ENCODE data around the gene MLH3. TPM values are rescaled to one million over a fixed set of nuclear protein-coding genes. Genes with fewer than 3 reads are reported as not detected.

MLH3 gene
- total and polyA plus RNA-seq, 2 of the 13 experiments (the other 11 are each of a cell fraction or from before 2014, with no cell fraction given): 14.4 to 24.8 TPM

DNA sequence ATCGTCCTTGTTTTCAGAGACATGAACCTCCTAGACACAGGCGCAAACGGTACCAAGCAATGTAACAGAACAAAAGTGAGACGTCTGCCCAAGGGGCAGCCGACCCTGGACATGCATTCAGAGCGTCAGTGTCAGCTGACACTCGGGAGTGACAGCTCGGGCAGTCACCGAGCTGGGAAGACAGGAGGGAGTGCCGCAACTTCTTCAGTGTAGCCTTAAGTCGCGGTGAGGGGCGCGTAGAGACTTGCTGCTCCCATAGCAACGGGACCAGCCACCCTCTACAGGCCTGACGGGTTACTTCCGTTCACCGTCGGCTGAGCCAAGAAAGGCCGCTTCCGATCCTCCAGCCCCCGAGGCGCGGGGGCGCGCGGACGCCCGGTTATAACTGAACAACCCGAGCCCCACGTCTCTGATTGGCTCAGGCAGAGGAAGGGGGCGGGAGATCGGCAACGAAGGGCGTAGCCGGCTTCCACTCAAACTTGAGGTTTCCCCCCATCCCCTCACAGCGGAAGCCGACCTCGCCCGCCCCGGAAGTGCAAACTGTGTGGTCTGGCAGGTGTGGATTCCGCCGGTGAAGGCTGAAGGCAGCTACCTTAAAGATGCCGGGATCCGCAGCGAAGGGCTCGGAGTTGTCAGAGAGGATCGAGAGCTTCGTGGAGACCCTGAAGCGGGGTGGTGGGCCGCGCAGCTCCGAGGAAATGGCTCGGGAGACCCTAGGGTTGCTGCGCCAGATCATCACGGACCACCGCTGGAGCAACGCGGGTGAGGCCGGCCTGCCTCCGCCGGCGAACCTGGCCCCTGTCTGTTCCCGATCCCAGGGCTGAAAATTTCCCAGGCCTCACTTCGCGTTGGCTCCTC is 48.6 kb downstream of the MLH3 start, which contains the start of gene EIF2B2 (continued):
- TF ChIP-seq, protein P1, sequence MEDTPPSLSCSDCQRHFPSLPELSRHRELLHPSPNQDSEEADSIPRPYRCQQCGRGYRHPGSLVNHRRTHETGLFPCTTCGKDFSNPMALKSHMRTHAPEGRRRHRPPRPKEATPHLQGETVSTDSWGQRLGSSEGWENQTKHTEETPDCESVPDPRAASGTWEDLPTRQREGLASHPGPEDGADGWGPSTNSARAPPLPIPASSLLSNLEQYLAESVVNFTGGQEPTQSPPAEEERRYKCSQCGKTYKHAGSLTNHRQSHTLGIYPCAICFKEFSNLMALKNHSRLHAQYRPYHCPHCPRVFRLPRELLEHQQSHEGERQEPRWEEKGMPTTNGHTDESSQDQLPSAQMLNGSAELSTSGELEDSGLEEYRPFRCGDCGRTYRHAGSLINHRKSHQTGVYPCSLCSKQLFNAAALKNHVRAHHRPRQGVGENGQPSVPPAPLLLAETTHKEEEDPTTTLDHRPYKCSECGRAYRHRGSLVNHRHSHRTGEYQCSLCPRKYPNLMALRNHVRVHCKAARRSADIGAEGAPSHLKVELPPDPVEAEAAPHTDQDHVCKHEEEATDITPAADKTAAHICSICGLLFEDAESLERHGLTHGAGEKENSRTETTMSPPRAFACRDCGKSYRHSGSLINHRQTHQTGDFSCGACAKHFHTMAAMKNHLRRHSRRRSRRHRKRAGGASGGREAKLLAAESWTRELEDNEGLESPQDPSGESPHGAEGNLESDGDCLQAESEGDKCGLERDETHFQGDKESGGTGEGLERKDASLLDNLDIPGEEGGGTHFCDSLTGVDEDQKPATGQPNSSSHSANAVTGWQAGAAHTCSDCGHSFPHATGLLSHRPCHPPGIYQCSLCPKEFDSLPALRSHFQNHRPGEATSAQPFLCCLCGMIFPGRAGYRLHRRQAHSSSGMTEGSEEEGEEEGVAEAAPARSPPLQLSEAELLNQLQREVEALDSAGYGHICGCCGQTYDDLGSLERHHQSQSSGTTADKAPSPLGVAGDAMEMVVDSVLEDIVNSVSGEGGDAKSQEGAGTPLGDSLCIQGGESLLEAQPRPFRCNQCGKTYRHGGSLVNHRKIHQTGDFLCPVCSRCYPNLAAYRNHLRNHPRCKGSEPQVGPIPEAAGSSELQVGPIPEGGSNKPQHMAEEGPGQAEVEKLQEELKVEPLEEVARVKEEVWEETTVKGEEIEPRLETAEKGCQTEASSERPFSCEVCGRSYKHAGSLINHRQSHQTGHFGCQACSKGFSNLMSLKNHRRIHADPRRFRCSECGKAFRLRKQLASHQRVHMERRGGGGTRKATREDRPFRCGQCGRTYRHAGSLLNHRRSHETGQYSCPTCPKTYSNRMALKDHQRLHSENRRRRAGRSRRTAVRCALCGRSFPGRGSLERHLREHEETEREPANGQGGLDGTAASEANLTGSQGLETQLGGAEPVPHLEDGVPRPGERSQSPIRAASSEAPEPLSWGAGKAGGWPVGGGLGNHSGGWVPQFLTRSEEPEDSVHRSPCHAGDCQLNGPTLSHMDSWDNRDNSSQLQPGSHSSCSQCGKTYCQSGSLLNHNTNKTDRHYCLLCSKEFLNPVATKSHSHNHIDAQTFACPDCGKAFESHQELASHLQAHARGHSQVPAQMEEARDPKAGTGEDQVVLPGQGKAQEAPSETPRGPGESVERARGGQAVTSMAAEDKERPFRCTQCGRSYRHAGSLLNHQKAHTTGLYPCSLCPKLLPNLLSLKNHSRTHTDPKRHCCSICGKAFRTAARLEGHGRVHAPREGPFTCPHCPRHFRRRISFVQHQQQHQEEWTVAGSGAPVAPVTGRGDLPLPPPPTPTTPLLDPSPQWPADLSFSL (CRISPR knock-in tag; IDR thresholded peaks at IDR 0.05): no peak
- TF ChIP-seq FOSL2 (CRISPR knock-in tag; IDR thresholded peaks at IDR 0.05) (peak; percentile 3; the same call in 1 of the 2 replicates), FOSL1 (CRISPR knock-in tag; IDR thresholded peaks at IDR 0.05; ENCODE audit: borderline replicate concordance) (no peak), ARID2 (CRISPR knock-in tag; IDR thresholded peaks at IDR 0.05; ENCODE audit: borderline replicate concordance) (0 out of 2 replicates have a peak, but pooled peaks have one; percentile 56), ZNF34 (CRISPR knock-in tag; IDR thresholded peaks at IDR 0.05; ENCODE audit: borderline replicate concordance) (no peak), SOX6 (IDR thresholded peaks at IDR 0.05) (no peak), SOX6 (CRISPR knock-in tag; IDR thresholded peaks at IDR 0.05) (peak; percentile 34), GTF2F1 (IDR thresholded peaks at IDR 0.05; ENCODE audit: low read length) (no peak), ZNF768 (CRISPR knock-in tag; IDR thresholded peaks at IDR 0.05) (peak; percentile 36; the same call in 1 of the 2 replicates), CBX5 (CRISPR knock-in tag; IDR thresholded peaks at IDR 0.05; ENCODE audit: borderline replicate concordance) (peak; percentile 6; the same call in 1 of the 2 replicates), HOXA9 (CRISPR knock-in tag; IDR thresholded peaks at IDR 0.05; ENCODE audit: borderline replicate concordance) (no peak), THAP7 (CRISPR knock-in tag; IDR thresholded peaks at IDR 0.05) (no peak; the same call in 1 of the 2 replicates), ZNF747 (CRISPR knock-in tag; IDR thresholded peaks at IDR 0.05; ENCODE audit: borderline replicate concordance) (no peak), ZNF543 (CRISPR knock-in tag; IDR thresholded peaks at IDR 0.05) (0 out of 2 replicates have a peak, but pooled peaks have one; percentile 47)
- TF ChIP-seq, protein P2, sequence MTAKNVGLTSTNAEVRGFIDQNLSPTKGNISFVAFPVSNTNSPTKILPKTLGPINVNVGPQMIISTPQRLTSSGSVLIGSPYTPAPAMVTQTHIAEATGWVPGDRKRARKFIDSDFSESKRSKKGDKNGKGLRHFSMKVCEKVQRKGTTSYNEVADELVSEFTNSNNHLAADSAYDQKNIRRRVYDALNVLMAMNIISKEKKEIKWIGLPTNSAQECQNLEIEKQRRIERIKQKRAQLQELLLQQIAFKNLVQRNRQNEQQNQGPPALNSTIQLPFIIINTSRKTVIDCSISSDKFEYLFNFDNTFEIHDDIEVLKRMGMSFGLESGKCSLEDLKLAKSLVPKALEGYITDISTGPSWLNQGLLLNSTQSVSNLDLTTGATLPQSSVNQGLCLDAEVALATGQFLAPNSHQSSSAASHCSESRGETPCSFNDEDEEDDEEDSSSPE (CRISPR knock-in tag; IDR thresholded peaks at IDR 0.05): peak; percentile 75
- TF ChIP-seq, protein P3, sequence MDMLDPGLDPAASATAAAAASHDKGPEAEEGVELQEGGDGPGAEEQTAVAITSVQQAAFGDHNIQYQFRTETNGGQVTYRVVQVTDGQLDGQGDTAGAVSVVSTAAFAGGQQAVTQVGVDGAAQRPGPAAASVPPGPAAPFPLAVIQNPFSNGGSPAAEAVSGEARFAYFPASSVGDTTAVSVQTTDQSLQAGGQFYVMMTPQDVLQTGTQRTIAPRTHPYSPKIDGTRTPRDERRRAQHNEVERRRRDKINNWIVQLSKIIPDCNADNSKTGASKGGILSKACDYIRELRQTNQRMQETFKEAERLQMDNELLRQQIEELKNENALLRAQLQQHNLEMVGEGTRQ (IDR thresholded peaks at IDR 0.05; ENCODE audit: low read depth, low read length): no peak
- TF ChIP-seq, protein P3 (CRISPR knock-in tag; IDR thresholded peaks at IDR 0.05; ENCODE audit: borderline replicate concordance): peak; percentile 59; the same call in 1 of the 2 replicates

Data from HepG2 (cell line).